Peyer's patch (tissue), 4 donors: Measurements from ENCODE around the gene TRAF3IP3. TPM values are rescaled to one million over a fixed set of nuclear protein-coding genes. Genes with fewer than 3 reads are reported as not detected.
A peak's percentile ranks its signal among the peaks of the same experiment; 100 is the strongest.

Source experiments
- DNase-seq, 3 donors: peaks; one replicate each; pipeline ENCODE4 v3.0.0-alpha.2; 2017 to 2019
- H3K27ac ChIP-seq, 4 donors: fragments of 200-600 bp; sonication (generic); one replicate each; pipeline ENCODE4 v1.5.1; 2016 to 2019
- H3K27me3 ChIP-seq, 2 donors: fragments of 200-600 bp; sonication (generic); one replicate each; pipeline ENCODE4 v1.5.1; 2019
- H3K36me3 ChIP-seq, 3 donors: fragments of 200-600 bp; sonication (generic); one replicate each; pipeline ENCODE4 v1.5.1; 2016 to 2019
- H3K4me1 ChIP-seq, 4 donors: fragments of 200-600 bp; sonication (generic); one replicate each; pipeline ENCODE4 v1.5.1; 2016 to 2019
- H3K4me3 ChIP-seq, 4 donors: fragments of 200-600 bp; sonication (generic); 1 replicate in 3 of 4; 2 replicates in 1 of 4; pipeline ENCODE4 v1.5.1; 2016 to 2019; ENCODE audit warnings: mild to moderate bottlenecking in 1 of 4
- H3K9me3 ChIP-seq, 4 donors: fragments of 200-600 bp; sonication (generic); one replicate each; pipeline ENCODE4 v1.5.1; 2016 to 2019; ENCODE audit warnings: mild to moderate bottlenecking in 1 of 4
- POLR2A ChIP-seq, 2 donors: fragments of 450-650 bp; IDR thresholded peaks; one replicate each; pipeline ENCODE4 v1.5.1; 2017; ENCODE audit warnings: antibody characterized with exemption in 2 of 2, mild to moderate bottlenecking in 2 of 2, moderate library complexity in 2 of 2
- total RNA-seq, 4 donors: library from RNA; depleted of rRNA; stranded (reverse); fragments of >200 nt; gene quantifications; one replicate each; pipeline ENCODE4 v1.1.0, GENCODE V29; 2016
- TF ChIP-seq, protein P1 (sequence below), 6 experiments: fragments of 450-650 bp in 4 of 6; fragments of 200-600 bp in 2 of 6; sonication (generic) in 1 of 6; IDR thresholded peaks; one replicate each; pipeline ENCODE4 v1.5.1; 2017 to 2019; ENCODE audit warnings: antibody characterized with exemption in 6 of 6, mild to moderate bottlenecking in 3 of 6, moderate library complexity in 1 of 6

The TRAF3IP3 gene
- total RNA-seq, 4 donors from 2014 or later, result 7.4 to 102 (median 10.8) TPM

- Histone ChIP-seq H3K4me1 (peaks cover 0 to 9% (median 0%) of the 10 kb centered on the region in 4 donors), H3K27ac (no peak overlapping the region), H3K9me3 (no peaks in the 10 kb centered on the region), H3K27me3 (no peaks in the 10 kb centered on the region), H3K36me3 (peaks cover 0 to 15% (median 0%) of the 10 kb centered on the region in 3 donors), H3K4me3 (no peak overlapping the region)
- no peak for DNase-seq
- TF ChIP-seq POLR2A (IDR thresholded peaks at IDR 0.05), result no peak
- TF ChIP-seq, protein P1, sequence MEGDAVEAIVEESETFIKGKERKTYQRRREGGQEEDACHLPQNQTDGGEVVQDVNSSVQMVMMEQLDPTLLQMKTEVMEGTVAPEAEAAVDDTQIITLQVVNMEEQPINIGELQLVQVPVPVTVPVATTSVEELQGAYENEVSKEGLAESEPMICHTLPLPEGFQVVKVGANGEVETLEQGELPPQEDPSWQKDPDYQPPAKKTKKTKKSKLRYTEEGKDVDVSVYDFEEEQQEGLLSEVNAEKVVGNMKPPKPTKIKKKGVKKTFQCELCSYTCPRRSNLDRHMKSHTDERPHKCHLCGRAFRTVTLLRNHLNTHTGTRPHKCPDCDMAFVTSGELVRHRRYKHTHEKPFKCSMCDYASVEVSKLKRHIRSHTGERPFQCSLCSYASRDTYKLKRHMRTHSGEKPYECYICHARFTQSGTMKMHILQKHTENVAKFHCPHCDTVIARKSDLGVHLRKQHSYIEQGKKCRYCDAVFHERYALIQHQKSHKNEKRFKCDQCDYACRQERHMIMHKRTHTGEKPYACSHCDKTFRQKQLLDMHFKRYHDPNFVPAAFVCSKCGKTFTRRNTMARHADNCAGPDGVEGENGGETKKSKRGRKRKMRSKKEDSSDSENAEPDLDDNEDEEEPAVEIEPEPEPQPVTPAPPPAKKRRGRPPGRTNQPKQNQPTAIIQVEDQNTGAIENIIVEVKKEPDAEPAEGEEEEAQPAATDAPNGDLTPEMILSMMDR (IDR thresholded peaks at IDR 0.05), result no peak
Measured at GRCh38 chr1:209802117-209802779, 46.4 kb downstream of the TRAF3IP3 start.

GRCh38 chr1:209802780-209803152 lies 46.9 kb downstream of the TRAF3IP3 start:
- Histone ChIP-seq H3K27me3 (no peaks in the 10 kb centered on the region), H3K27ac (no peak overlapping the region), H3K4me3 (no peak overlapping the region), H3K4me1 (peaks cover 0 to 11% (median 0%) of the 10 kb centered on the region in 4 donors), H3K9me3 (no peaks in the 10 kb centered on the region), H3K36me3 (peaks cover 0 to 15% (median 0%) of the 10 kb centered on the region in 3 donors)
- no peak for DNase-seq
- TF ChIP-seq, protein P1 (IDR thresholded peaks at IDR 0.05), result no peak
- no peak for TF ChIP-seq POLR2A (IDR thresholded peaks at IDR 0.05)

- no peak for DNase-seq
- Histone ChIP-seq H3K27me3 (no peaks in the 10 kb centered on the region), H3K27ac (no peak overlapping the region), H3K9me3 (no peaks in the 10 kb centered on the region), H3K4me1 (peaks cover 0 to 11% (median 0%) of the 10 kb centered on the region in 4 donors), H3K4me3 (no peak overlapping the region), H3K36me3 (peaks cover 0 to 15% (median 0%) of the 10 kb centered on the region in 3 donors)
- TF ChIP-seq, protein P1 (IDR thresholded peaks at IDR 0.05), result no peak
- no peak for TF ChIP-seq POLR2A (IDR thresholded peaks at IDR 0.05)
Measured at GRCh38 chr1:209803568-209803967, 47.7 kb downstream of the TRAF3IP3 start.

GRCh38 chr1:209805341-209805781 lies 49.5 kb downstream of the TRAF3IP3 start:
- peak in 1 of 3 donors; percentile 72 for DNase-seq
- TF ChIP-seq, protein P1 (IDR thresholded peaks at IDR 0.05), result no peak
- peak in 1 of 2 donors; percentile 8 for TF ChIP-seq POLR2A (IDR thresholded peaks at IDR 0.05)
- Histone ChIP-seq H3K4me1 (peaks cover 0 to 11% (median 0%) of the 10 kb centered on the region in 4 donors), H3K36me3 (peaks cover 0 to 5% (median 0%) of the 10 kb centered on the region in 3 donors), H3K4me3 (peak overlapping the region in 3 of 4 donors; percentile 39 to 73 (median 68)), H3K27me3 (no peaks in the 10 kb centered on the region), H3K9me3 (no peaks in the 10 kb centered on the region), H3K27ac (peak overlapping the region in 3 of 4 donors; percentile 82 to 91 (median 86))

DNA sequence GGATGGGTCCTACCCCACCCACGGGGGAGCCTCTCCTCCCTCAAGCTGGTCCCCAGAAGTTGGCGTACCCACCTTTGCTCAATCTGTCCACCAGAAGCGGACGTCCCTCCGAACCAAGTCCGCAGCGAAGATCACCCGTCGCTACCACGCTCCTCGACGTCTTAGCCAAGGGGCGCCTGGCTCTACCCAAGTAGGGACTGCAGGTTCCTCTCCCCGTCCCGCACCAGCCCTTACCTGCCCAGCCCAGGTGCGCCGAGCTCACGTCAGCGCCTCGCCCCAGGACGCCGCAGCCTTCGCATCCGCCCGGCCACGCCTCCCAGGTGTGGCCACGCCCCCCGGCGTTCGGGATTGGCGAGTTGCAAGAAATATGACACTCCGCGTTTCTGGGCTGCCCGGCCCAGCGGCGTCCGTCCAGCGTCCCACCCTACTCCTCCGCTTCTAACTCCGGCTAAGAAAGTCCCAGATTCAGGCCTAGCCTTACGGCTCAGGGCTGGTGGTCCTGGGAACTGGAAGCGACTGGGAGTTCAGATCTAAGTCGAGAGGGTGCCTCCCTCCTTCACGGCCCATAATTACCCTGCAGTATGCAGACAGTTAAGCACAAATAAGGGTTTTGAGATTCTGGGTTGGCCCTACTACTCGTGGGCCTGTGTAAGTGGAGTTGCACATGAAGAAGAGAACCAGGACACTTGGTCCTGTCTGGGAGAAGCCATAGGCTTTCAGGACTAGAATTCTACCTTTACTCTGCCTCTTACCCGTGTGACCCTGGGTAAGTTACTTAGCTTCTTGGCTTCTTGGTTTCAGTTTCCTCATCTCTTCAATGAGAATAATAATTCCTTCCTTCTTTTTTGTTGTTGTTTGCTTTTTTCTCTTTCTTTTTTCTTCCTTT lies 50.3 kb downstream of the TRAF3IP3 start, which contains the start of gene IRF6:
Gene IRF6 (minus strand): TSS at position 268 of the 886 bp plus-strand sequence. CDS start 4,729 bp downstream, outside the sequence.
- H3K4me1 ChIP-seq, result peaks cover 0 to 11% (median 0%) of the 10 kb centered on the region in 4 donors
- TF ChIP-seq, protein P1 (IDR thresholded peaks at IDR 0.05), result no peak
- peak; percentile 99 for TF ChIP-seq POLR2A (IDR thresholded peaks at IDR 0.05)
- no peaks in the 10 kb centered on the region for H3K27me3 ChIP-seq
- no peaks in the 10 kb centered on the region for H3K36me3 ChIP-seq
- peak; percentile 82 to 97 (median 96) for DNase-seq
- H3K27ac ChIP-seq, result peak within 1 kb of the TSS; percentile 39 to 91 (median 84)
- no peaks in the 10 kb centered on the region for H3K9me3 ChIP-seq
- peak within 1 kb of the TSS; percentile 39 to 73 (median 57) for H3K4me3 ChIP-seq
